B cell (primary cell): ENCODE results near the gene CACNA1A. TPM values are rescaled to one million over a fixed set of nuclear protein-coding genes. Genes with fewer than 3 reads are reported as not detected.

Source experiments
- ATAC-seq: fragments of 200-7000 bp; cut with Tn5 transposase; one replicate; pipeline ENCODE4 v1.10.0; 2021; ENCODE audit warnings: low read depth, mild to moderate bottlenecking, moderate number of reproducible peaks, moderate library complexity
- CTCF ChIA-PET: fragments of 350-600 bp; sonication (Branson Sonifier 250); formaldehyde crosslinking; loops from one replicate; lab custom pipeline; 2021; ENCODE audit warnings: antibody characterized with exemption, inconsistent platforms; lab: Charles Lee
- POLR2A ChIA-PET: fragments of 350-600 bp; sonication (Branson Sonifier 250); formaldehyde crosslinking; loops from one replicate; lab custom pipeline; 2021; ENCODE audit warnings: antibody characterized with exemption; lab: Charles Lee
- DNase-seq: peaks from one replicate; pipeline ENCODE4 v3.0.0; 2013
- H2AFZ ChIP-seq: 2 replicates; pipeline ENCODE4 v1.6.1; 2012; ENCODE audit warnings: mild to moderate bottlenecking, low read depth, low read length; ENCODE audit not compliant: insufficient read depth, poor library complexity, severe bottlenecking
- H3K27ac ChIP-seq, 2 donors: 1 replicate in 1 of 2; 2 replicates in 1 of 2; pipeline ENCODE4 v1.5.1; 2012 to 2013; ENCODE audit warnings: low read length in 2 of 2, mild to moderate bottlenecking in 2 of 2, moderate library complexity in 1 of 2
- H3K27me3 ChIP-seq, 4 experiments: fragments of 200-600 bp in 1 of 4; sonication (generic) in 1 of 4; replicated peaks in 1 of 4; 1 replicate in 2 of 4; 2 replicates in 2 of 4; pipeline versions ENCODE4 v1.6.1 to v1.7.0; 2013 to 2016; ENCODE audit warnings: low read length in 3 of 4, mild to moderate bottlenecking in 2 of 4, mixed read lengths in 1 of 4, moderate library complexity in 1 of 4; ENCODE audit not compliant: insufficient read depth in 4 of 4, control insufficient read depth in 3 of 4; ENCODE audit errors: control extremely low read depth in 1 of 4
- H3K36me3 ChIP-seq, 2 experiments: replicated peaks in 1 of 2; 1 replicate in 1 of 2; 2 replicates in 1 of 2; pipeline versions ENCODE4 v1.6.1 to v1.7.1; 2013; ENCODE audit warnings: low read length in 1 of 2; ENCODE audit not compliant: insufficient read depth in 2 of 2, control insufficient read depth in 1 of 2; ENCODE audit errors: control extremely low read depth in 1 of 2, extremely low read depth in 1 of 2
- H3K4me1 ChIP-seq, 2 donors: fragments of 200-600 bp in 1 of 2; sonication (generic) in 1 of 2; 1 replicate in 1 of 2; 2 replicates in 1 of 2; pipeline versions ENCODE4 v1.5.1 to v1.6.1; 2013 to 2017; ENCODE audit warnings: low read length in 2 of 2; ENCODE audit not compliant: control insufficient read depth in 2 of 2, insufficient read depth in 2 of 2
- H3K4me2 ChIP-seq: replicated peaks from 2 replicates; pipeline ENCODE3; 2012; ENCODE audit warnings: mild to moderate bottlenecking, low read depth, low read length; ENCODE audit not compliant: poor library complexity, severe bottlenecking
- H3K4me3 ChIP-seq, 5 experiments: fragments of 200-600 bp in 1 of 5; sonication (generic) in 1 of 5; 1 replicate in 3 of 5; 2 replicates in 2 of 5; pipeline versions ENCODE4 v1.5.1 to v1.7.0; 2011 to 2016; ENCODE audit warnings: low read length in 4 of 5, mild to moderate bottlenecking in 4 of 5, low read depth in 2 of 5, control low read depth in 1 of 5, moderate library complexity in 1 of 5; ENCODE audit not compliant: insufficient read depth in 1 of 5; ENCODE audit errors: control extremely low read depth in 1 of 5, extremely low read depth in 1 of 5
- H3K79me2 ChIP-seq: fragments of 200-600 bp; sonication (generic); one replicate; pipeline ENCODE4 v1.6.0; 2016; ENCODE audit warnings: low read length; ENCODE audit not compliant: control insufficient read depth, insufficient read depth
- H3K9ac ChIP-seq: fragments of 200-600 bp; sonication (generic); 2 replicates; pipeline ENCODE4 v1.6.1; 2017; ENCODE audit warnings: mild to moderate bottlenecking, low read length, moderate library complexity
- H3K9me3 ChIP-seq, 3 donors: one replicate each; pipeline versions ENCODE4 v1.6.1 to v1.7.1; 2013; ENCODE audit warnings: low read length in 2 of 3; ENCODE audit not compliant: control insufficient read depth in 2 of 3, insufficient read depth in 1 of 3; ENCODE audit errors: control extremely low read depth in 1 of 3
- H4K20me1 ChIP-seq: 2 replicates; pipeline ENCODE4 v1.6.0; 2012; ENCODE audit warnings: mild to moderate bottlenecking, low read length; ENCODE audit not compliant: insufficient read depth, control insufficient read depth, poor library complexity, severe bottlenecking
- H3K27ac Mint-ChIP-seq: one replicate; pipeline ENCODE4 v1.8.0; 2021; ENCODE audit warnings: mixed read lengths
- H3K27me3 Mint-ChIP-seq: one replicate; pipeline ENCODE4 v1.8.0; 2021; ENCODE audit warnings: mixed read lengths
- H3K4me1 Mint-ChIP-seq: one replicate; pipeline ENCODE4 v1.8.0; 2021; ENCODE audit warnings: mixed read lengths
- H3K4me3 Mint-ChIP-seq: one replicate; pipeline ENCODE4 v1.8.0; 2021; ENCODE audit warnings: mixed read lengths
- H3K9me3 Mint-ChIP-seq: one replicate; pipeline ENCODE4 v1.8.0; 2022; ENCODE audit warnings: mixed read lengths; ENCODE audit not compliant: insufficient read depth
- CTCF ChIP-seq: fragments of 200-600 bp; IDR thresholded peaks from one replicate; pipeline ENCODE4 v1.8.0; 2022; ENCODE audit warnings: antibody characterized with exemption, mild to moderate bottlenecking
- EZH2 ChIP-seq: IDR thresholded peaks from 2 replicates; pipeline ENCODE4 v1.6.1; 2012; ENCODE audit warnings: borderline replicate concordance, low read depth, mild to moderate bottlenecking, moderate library complexity, low read length; ENCODE audit not compliant: insufficient read depth, poor library complexity, severe bottlenecking
- WGBS: methylation state at CpG from one replicate; pipeline ENCODE4 v1.1.5; 2013; ENCODE audit warnings: missing lambda C conversion rate; ENCODE audit not compliant: insufficient coverage; 5-methylcytosine and 5-hydroxymethylcytosine counted together
- intact Hi-C: fragments of 100-400 bp; cut with micrococcal nuclease; formaldehyde crosslinking; loops from one replicate; pipeline ENCODE4 v1.10.0; 2022
- polyA plus RNA-seq: library from polyadenylated mRNA; depleted of rRNA; stranded (reverse); fragments of >200 nt; gene quantifications from 2 replicates; pipeline ENCODE4 v1.2.3, GENCODE V29; 2012
- total RNA-seq, 2 donors: library from RNA; stranded (reverse); fragments of 120-200 nt in 1 of 2; gene quantifications; 1 replicate in 1 of 2; 2 replicates in 1 of 2; pipeline versions ENCODE4 v1.2.3 to v1.2.4, GENCODE V29; 2013 to 2022

The CACNA1A gene
- total and polyA plus RNA-seq, 2 donors (not counting 1 experiment from before 2014, with no cell fraction given), result 1.2 to 1.3 TPM

GRCh38 chr19:13225973-13226865, 280.1 kb downstream of the CACNA1A start:
- POLR2A ChIA-PET, result no interaction called here
- Mint-ChIP-seq H3K9me3 (no peaks in the 10 kb centered on the region), H3K4me1 (no peaks in the 10 kb centered on the region), H3K27me3 (peaks cover 21% of the 10 kb centered on the region), H3K27ac (no peak overlapping the region), H3K4me3 (no peak overlapping the region)
- no peak for TF ChIP-seq CTCF
- Histone ChIP-seq H3K9me3 (no peaks in the 10 kb centered on the region), H2AFZ (no peak overlapping the region), H3K4me2 (no peak overlapping the region), H3K27me3 (peaks cover 0 to 6% (median under 1%) of the 10 kb centered on the region in 4 experiments), H3K4me1 (no peaks in the 10 kb centered on the region), H4K20me1 (no peaks in the 10 kb centered on the region), H3K36me3 (no peaks in the 10 kb centered on the region), H3K27ac (no peak overlapping the region), H3K9ac (no peak overlapping the region), H3K79me2 (no peaks in the 10 kb centered on the region), H3K4me3 (no peak overlapping the region)
- DNase-seq (no peak), ATAC-seq (no peak)
- CTCF ChIA-PET, result no interaction called here
- intact Hi-C loops, result no loop called here
- WGBS, result 92% methylated on average over 18 of the region's 26 CpGs

GRCh38 chr19:13225085-13225484, 281.2 kb downstream of the CACNA1A start:
- Histone ChIP-seq H3K9me3 (no peaks in the 10 kb centered on the region), H4K20me1 (no peaks in the 10 kb centered on the region), H3K4me3 (no peak overlapping the region), H3K27ac (no peak overlapping the region), H3K79me2 (no peaks in the 10 kb centered on the region), H3K27me3 (peaks cover 0 to 4% (median 0%) of the 10 kb centered on the region in 4 experiments), H3K9ac (no peak overlapping the region), H3K36me3 (no peaks in the 10 kb centered on the region), H3K4me1 (peaks cover 0 to 3% of the 10 kb centered on the region in 2 donors), H3K4me2 (no peak overlapping the region), H2AFZ (no peak overlapping the region)
- TF ChIP-seq CTCF (no peak), EZH2 (no peak)
- peaks cover 18% of the 10 kb centered on the region for H3K27me3 Mint-ChIP-seq
- H3K4me3 Mint-ChIP-seq, result no peak overlapping the region
- no peak overlapping the region for H3K27ac Mint-ChIP-seq
- no peak for ATAC-seq
- no peak for DNase-seq
- peaks cover 3% of the 10 kb centered on the region for H3K4me1 Mint-ChIP-seq
- ChIA-PET CTCF (interaction anchor here (0.5 to 0.6 kb wide), 2 partner anchors 261 to 306 kb away, joined by 4 read pairs; no protein-coding TSS in a partner anchor), POLR2A (interaction anchor here (0.7 kb wide), 1 partner anchor 196 kb away, joined by 5 read pairs; no protein-coding TSS in a partner anchor)
- H3K9me3 Mint-ChIP-seq, result no peaks in the 10 kb centered on the region
- WGBS, result 87% methylated on average over 9 of the region's 9 CpGs
- intact Hi-C loops, result no loop called here
